SK-N-SH (cell line): ENCODE measurements around the gene PISD. TPM values are rescaled to one million over a fixed set of nuclear protein-coding genes. Genes with fewer than 3 reads are reported as not detected.

Source experiments
- CTCF ChIA-PET: fragments of 300-600, 350-600 bp; formaldehyde crosslinking; extraction: SDS; loops from one replicate; lab custom pipeline; 2021; lab: Yijun Ruan, JAX
- POLR2A ChIA-PET: fragments of 350-600 bp; sonication (Branson Sonifier 250); formaldehyde crosslinking; extraction: SDS; loops from one replicate; lab custom pipeline; 2020; ENCODE audit warnings: antibody characterized with exemption, inconsistent platforms; lab: Yijun Ruan, JAX
- DNase-seq: peaks from one replicate; pipeline ENCODE4 v3.0.0; 2012
- H2AFZ ChIP-seq: fragments of 200-600 bp; sonication (generic); 2 replicates; pipeline ENCODE4 v1.8.1; 2016; ENCODE audit warnings: antibody characterized with exemption, mild to moderate bottlenecking, low read depth
- H3F3A ChIP-seq: fragments of 200-600 bp; sonication (generic); replicated peaks from 2 replicates; pipeline ENCODE3; 2016; ENCODE audit warnings: antibody characterized with exemption, mild to moderate bottlenecking; ENCODE audit not compliant: insufficient read depth
- H3K27ac ChIP-seq, 2 experiments: fragments of 200-500 bp in 1 of 2; fragments of 200-600 bp in 1 of 2; sonication (Bioruptor generic) in 1 of 2; sonication (generic), shearing (Covaris generic) in 1 of 2; 2 replicates each; pipeline versions ENCODE4 v1.5.1 to v1.6.1; 2014 to 2016; ENCODE audit warnings: low read depth in 2 of 2, inconsistent platforms in 1 of 2, low read length in 1 of 2, mild to moderate bottlenecking in 1 of 2, mixed read lengths in 1 of 2
- H3K27me3 ChIP-seq: fragments of 200-600 bp; sonication (generic), shearing (Covaris generic); 2 replicates; pipeline ENCODE4 v1.6.1; 2016; ENCODE audit warnings: mixed run types; ENCODE audit not compliant: insufficient read depth
- H3K36me3 ChIP-seq, 2 experiments: fragments of 200-500 bp in 1 of 2; fragments of 200-600 bp in 1 of 2; sonication (Bioruptor generic) in 1 of 2; sonication (generic) in 1 of 2; replicated peaks in 1 of 2; 2 replicates each; pipeline versions ENCODE3 to v1.5.1; 2014 to 2016; ENCODE audit warnings: low read length in 1 of 2, mild to moderate bottlenecking in 1 of 2; ENCODE audit not compliant: insufficient read depth in 2 of 2, control insufficient read depth in 1 of 2
- H3K4me1 ChIP-seq, 2 experiments: fragments of 200-500 bp in 1 of 2; fragments of 200-600 bp in 1 of 2; sonication (Bioruptor generic) in 1 of 2; sonication (generic), shearing (Covaris generic) in 1 of 2; 2 replicates each; pipeline versions ENCODE4 v1.5.1 to v1.6.1; 2014 to 2016; ENCODE audit warnings: low read depth in 1 of 2, low read length in 1 of 2, mixed run types in 1 of 2; ENCODE audit not compliant: insufficient read depth in 2 of 2, control insufficient read depth in 1 of 2
- H3K4me2 ChIP-seq: fragments of 200-600 bp; sonication (generic), shearing (Covaris generic); 2 replicates; pipeline ENCODE4 v1.6.1; 2017; ENCODE audit warnings: mixed run types
- H3K4me3 ChIP-seq, 2 experiments: fragments of 200-500 bp in 1 of 2; fragments of 200-600 bp in 1 of 2; sonication (Bioruptor generic) in 1 of 2; sonication (generic), shearing (Covaris generic) in 1 of 2; 2 replicates each; pipeline versions ENCODE4 v1.5.1 to v1.8.1; 2014 to 2016; ENCODE audit warnings: low read depth in 2 of 2, inconsistent platforms in 1 of 2, low read length in 1 of 2, mild to moderate bottlenecking in 1 of 2, mixed read lengths in 1 of 2, moderate library complexity in 1 of 2
- H3K79me2 ChIP-seq: fragments of 200-600 bp; sonication (generic); 2 replicates; pipeline ENCODE4 v1.8.1; 2017; ENCODE audit warnings: mild to moderate bottlenecking; ENCODE audit not compliant: insufficient read depth
- H3K9ac ChIP-seq: fragments of 200-600 bp; sonication (generic); 2 replicates; pipeline ENCODE4 v1.6.1; 2017; ENCODE audit warnings: mixed run types
- H3K9me2 ChIP-seq: fragments of 200-600 bp; sonication (generic); 2 replicates; pipeline ENCODE4 v1.6.1; 2017; ENCODE audit warnings: mixed run types
- H3K9me3 ChIP-seq: fragments of 200-600 bp; sonication (generic); 2 replicates; pipeline ENCODE4 v1.6.1; 2017; ENCODE audit warnings: mixed run types, mild to moderate bottlenecking, moderate library complexity
- H4K20me1 ChIP-seq: fragments of 200-600 bp; sonication (generic); 2 replicates; pipeline ENCODE4 v1.6.1; 2017; ENCODE audit warnings: mild to moderate bottlenecking, mixed run types; ENCODE audit not compliant: insufficient read depth
- ELF1 ChIP-seq: IDR thresholded peaks from 2 replicates; pipeline ENCODE4 v1.4.0; 2012
- EP300 ChIP-seq, 2 experiments: IDR thresholded peaks; 2 replicates each; pipeline versions ENCODE4 v1.4.0 to v1.6.1; 2012; ENCODE audit warnings: borderline replicate concordance in 1 of 2, low read depth in 1 of 2, low read length in 1 of 2
- FOSL2 ChIP-seq: IDR thresholded peaks from 2 replicates; pipeline ENCODE4 v1.4.0; 2012; ENCODE audit warnings: low read depth, mild to moderate bottlenecking, moderate library complexity, borderline replicate concordance
- FOXM1 ChIP-seq: IDR thresholded peaks from 2 replicates; pipeline ENCODE4 v1.4.0; 2012; ENCODE audit warnings: low read depth, mild to moderate bottlenecking
- GABPA ChIP-seq: IDR thresholded peaks from 2 replicates; pipeline ENCODE4 v1.4.0; 2012; ENCODE audit warnings: low read depth, mild to moderate bottlenecking
- GATA2 ChIP-seq: sonication (generic); formaldehyde crosslinking; IDR thresholded peaks from 2 replicates; pipeline ENCODE4 v1.5.0; 2020; ENCODE audit warnings: mild to moderate bottlenecking, missing genetic modification reagents
- JUND ChIP-seq: IDR thresholded peaks from 2 replicates; pipeline ENCODE4 v1.4.0; 2012
- MXI1 ChIP-seq: IDR thresholded peaks from 2 replicates; pipeline ENCODE4 v1.6.1; 2012; ENCODE audit warnings: mild to moderate bottlenecking, low read depth, low read length, improper control_type of control experiment
- NFIC ChIP-seq: IDR thresholded peaks from 2 replicates; pipeline ENCODE4 v1.4.0; 2012; ENCODE audit warnings: borderline replicate concordance
- NRF1 ChIP-seq: IDR thresholded peaks from 2 replicates; pipeline ENCODE4 v1.6.1; 2012; ENCODE audit warnings: low read depth, mild to moderate bottlenecking, low read length
- POLR2AphosphoS5 ChIP-seq: IDR thresholded peaks from 2 replicates; pipeline ENCODE4 v1.6.1; 2012; ENCODE audit warnings: low read depth, low read length
- RAD21 ChIP-seq: IDR thresholded peaks from 2 replicates; pipeline ENCODE4 v1.6.1; 2012; ENCODE audit warnings: mild to moderate bottlenecking, low read length
- TCF12 ChIP-seq: IDR thresholded peaks from 2 replicates; pipeline ENCODE4 v1.4.0; 2012
- TEAD4 ChIP-seq: IDR thresholded peaks from 2 replicates; pipeline ENCODE4 v1.4.0; 2012; ENCODE audit warnings: mild to moderate bottlenecking, borderline replicate concordance; ENCODE audit not compliant: insufficient read depth
- WGBS: methylation state at CpG from one replicate; pipeline ENCODE4 v1.1.6; 2017; ENCODE audit warnings: low lambda C conversion rate; 5-methylcytosine and 5-hydroxymethylcytosine counted together
- polyA plus RNA-seq, 3 experiments: library from polyadenylated mRNA; depleted of rRNA; stranded (reverse); fragments of >200 nt; gene quantifications; 2 replicates each; pipeline ENCODE4 v1.2.3, GENCODE V29; 2012
- TF ChIP-seq, protein P1 (sequence below): IDR thresholded peaks from 2 replicates; pipeline ENCODE4; 2012
- TF ChIP-seq, protein P2 (sequence below): IDR thresholded peaks from 2 replicates; pipeline ENCODE4 v1.4.0; 2012; ENCODE audit warnings: low read depth
- TF ChIP-seq, protein P3 (sequence below): IDR thresholded peaks from 2 replicates; pipeline ENCODE4 v1.4.0; 2012; ENCODE audit warnings: low read depth, borderline replicate concordance

The PISD gene
- polyA plus RNA-seq, 1 of the 3 experiments (the other 2 are of a cell fraction), result 34.9 TPM

DNA sequence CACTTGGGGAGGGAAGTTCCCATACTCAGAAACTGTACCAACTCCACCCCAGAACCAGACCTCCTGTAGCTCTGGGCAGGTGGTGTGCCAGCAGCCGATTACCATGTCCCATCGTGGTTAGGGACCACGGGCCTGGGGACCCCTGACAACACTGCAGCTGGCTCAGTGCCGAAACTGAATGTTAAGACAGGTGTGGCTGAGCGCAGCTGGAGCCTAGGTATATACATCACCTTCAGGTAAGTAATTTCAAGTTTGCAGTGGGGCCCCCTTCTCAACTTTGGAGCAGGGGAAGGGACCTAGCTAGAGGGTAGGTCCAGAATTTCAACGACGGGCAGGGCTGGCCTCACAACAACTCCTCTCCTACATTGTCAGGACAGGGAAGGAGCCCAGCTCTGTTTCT is 20.7 kb upstream of the PISD start:
- H3K9ac ChIP-seq, result no peak overlapping the region
- POLR2A ChIA-PET, result no interaction called here
- peak overlapping the region; percentile 24 to 86 for H3K27ac ChIP-seq
- peaks cover 2 to 19% of the 10 kb centered on the region in 2 experiments; a peak in 3 of 4 replicates for H3K4me1 ChIP-seq
- no peak for DNase-seq
- no peaks in the 10 kb centered on the region for H3K9me2 ChIP-seq
- TF ChIP-seq NRF1 (no peak), GABPA (no peak), TEAD4 (no peak)
- TF ChIP-seq, all 33 proteins: peak for 0
- Histone ChIP-seq H3K27me3 (no peaks in the 10 kb centered on the region), H3K9me3 (no peaks in the 10 kb centered on the region), H3K4me3 (no peak overlapping the region), H4K20me1 (no peaks in the 10 kb centered on the region), H3F3A (peaks cover 45% of the 10 kb centered on the region), H2AFZ (no peak overlapping the region), H3K4me2 (no peak overlapping the region), H3K79me2 (no peaks in the 10 kb centered on the region), H3K36me3 (peaks cover 22 to 29% of the 10 kb centered on the region in 2 experiments)
- CTCF ChIA-PET, result interaction anchor here (1.4 kb wide), 1 partner anchor 17 kb away, joined by 7 read pairs; no protein-coding TSS in a partner anchor
- WGBS, result 94% methylated on average over 3 of the region's 7 CpGs

DNA sequence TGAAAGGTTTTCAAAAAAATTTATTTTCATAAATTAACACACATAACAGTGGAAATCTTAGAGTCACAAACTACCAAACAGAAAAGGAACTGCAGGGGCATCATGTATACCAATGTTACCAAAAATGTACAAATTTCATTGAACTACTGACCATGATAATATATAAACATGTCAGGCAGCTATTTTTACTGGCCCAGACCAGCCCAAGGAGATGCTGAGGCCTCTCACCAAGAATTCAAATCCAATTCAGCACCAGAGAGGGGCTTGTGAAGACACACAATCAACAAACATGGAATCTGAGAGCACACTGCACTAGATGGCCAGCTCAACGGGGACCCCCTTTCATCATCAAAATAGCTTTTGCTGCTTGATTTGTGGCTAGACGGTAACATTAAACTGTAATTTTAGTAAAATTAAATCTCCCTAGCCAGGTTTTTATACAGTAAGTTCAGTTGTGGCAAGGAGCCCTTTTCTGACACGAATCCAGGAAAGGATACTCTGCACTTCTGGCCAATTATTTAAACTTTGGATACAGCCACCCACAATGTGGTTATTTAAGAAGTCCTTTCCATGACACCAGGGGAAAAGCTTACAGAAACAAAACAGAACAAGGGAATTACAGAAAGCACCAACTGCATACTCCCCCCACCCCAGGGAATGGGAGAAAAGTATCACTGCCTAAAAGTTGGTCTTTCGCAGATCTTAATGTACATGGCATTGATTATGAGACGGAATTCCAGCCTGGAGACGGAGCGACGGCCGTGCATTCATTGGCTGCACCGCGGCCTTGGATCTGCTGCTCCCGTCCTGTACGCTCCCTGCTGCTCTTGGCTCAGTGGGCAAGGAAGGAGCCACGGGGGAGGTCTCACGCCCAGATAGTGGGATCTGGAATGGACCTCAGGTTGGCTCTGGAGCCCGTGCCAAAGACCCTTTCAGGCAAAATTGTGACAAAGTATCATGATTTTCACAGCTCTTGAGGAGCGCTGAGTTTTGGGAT is 19.6 kb upstream of the PISD start:
- Histone ChIP-seq H3K27ac (peak overlapping the region; percentile 60 to 86; a peak in 3 of 4 replicates), H3K9me3 (no peaks in the 10 kb centered on the region), H2AFZ (0 out of 2 replicates have a peak overlapping the region, but pooled peaks have one; percentile 14), H3K27me3 (no peaks in the 10 kb centered on the region), H3K79me2 (no peaks in the 10 kb centered on the region), H3K4me1 (peaks cover 2 to 19% of the 10 kb centered on the region in 2 experiments; a peak in 3 of 4 replicates), H3K36me3 (peaks cover 20 to 22% of the 10 kb centered on the region in 2 experiments), H3K4me2 (peak overlapping the region; percentile 57), H4K20me1 (no peaks in the 10 kb centered on the region), H3K4me3 (no peak overlapping the region), H3F3A (peaks cover 41% of the 10 kb centered on the region)
- 91% methylated on average over 17 of the region's 17 CpGs for WGBS
- CTCF ChIA-PET, result interaction anchor here (0.7 to 1.8 kb wide), 8 partner anchors 8 to 414 kb away, joined by 3 to 8 read pairs (median 3); no protein-coding TSS in a partner anchor
- 0 out of 2 replicates have a peak, but pooled peaks have one; percentile 26 for TF ChIP-seq FOXM1
- TF ChIP-seq, protein P1, sequence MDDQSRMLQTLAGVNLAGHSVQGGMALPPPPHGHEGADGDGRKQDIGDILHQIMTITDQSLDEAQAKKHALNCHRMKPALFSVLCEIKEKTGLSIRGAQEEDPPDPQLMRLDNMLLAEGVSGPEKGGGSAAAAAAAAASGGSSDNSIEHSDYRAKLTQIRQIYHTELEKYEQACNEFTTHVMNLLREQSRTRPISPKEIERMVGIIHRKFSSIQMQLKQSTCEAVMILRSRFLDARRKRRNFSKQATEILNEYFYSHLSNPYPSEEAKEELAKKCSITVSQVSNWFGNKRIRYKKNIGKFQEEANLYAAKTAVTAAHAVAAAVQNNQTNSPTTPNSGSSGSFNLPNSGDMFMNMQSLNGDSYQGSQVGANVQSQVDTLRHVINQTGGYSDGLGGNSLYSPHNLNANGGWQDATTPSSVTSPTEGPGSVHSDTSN, result peak; percentile 16; the same call in 1 of the 2 replicates
- no peak for TF ChIP-seq MXI1
- TF ChIP-seq, all 33 proteins: peak for 2
- DNase-seq, result no peak
- POLR2A ChIA-PET, result no interaction called here
- Histone ChIP-seq H3K9ac (peak overlapping the region; percentile 34; the same call in 1 of the 2 replicates), H3K9me2 (no peaks in the 10 kb centered on the region)

DNA sequence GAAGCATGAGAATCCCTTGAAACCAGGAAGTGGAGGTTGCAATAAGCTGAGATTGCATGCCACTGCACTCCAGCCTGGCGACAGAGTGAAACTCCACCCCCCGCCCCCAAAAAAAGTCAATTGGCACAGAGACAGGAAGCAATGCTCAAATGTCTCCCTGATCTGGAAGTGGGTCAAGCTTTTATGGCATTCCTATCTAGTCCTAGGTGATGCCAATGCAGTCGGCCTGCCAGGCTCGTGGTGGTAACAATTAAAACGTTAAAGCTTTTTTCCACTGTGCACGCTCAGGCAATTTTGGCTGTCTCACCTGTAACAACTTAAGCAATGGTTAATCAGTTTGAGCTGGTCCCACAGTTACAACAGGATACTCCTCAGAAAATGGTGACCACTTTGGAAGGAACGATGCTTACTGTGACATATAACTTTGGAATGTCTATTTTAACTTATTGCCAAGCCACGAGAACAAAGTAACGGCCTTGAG is 18.9 kb upstream of the PISD start:
- DNase-seq, result no peak
- Histone ChIP-seq H3K4me2 (peak overlapping the region; percentile 57), H3K9me2 (no peaks in the 10 kb centered on the region)

More for the DNA sequence above, 18.9 kb upstream of the PISD start:
- Histone ChIP-seq H3F3A (peaks cover 41% of the 10 kb centered on the region), H3K9ac (peak overlapping the region; percentile 34; the same call in 1 of the 2 replicates), H3K4me1 (peaks cover 2 to 19% of the 10 kb centered on the region in 2 experiments; a peak in 3 of 4 replicates), H3K36me3 (peaks cover 14 to 22% of the 10 kb centered on the region in 2 experiments), H3K27ac (peak overlapping the region; percentile 60 to 86; a peak in 3 of 4 replicates), H2AFZ (no peak overlapping the region; the same call in 1 of the 2 replicates), H4K20me1 (no peaks in the 10 kb centered on the region), H3K27me3 (no peaks in the 10 kb centered on the region), H3K9me3 (no peaks in the 10 kb centered on the region), H3K79me2 (no peaks in the 10 kb centered on the region), H3K4me3 (no peak overlapping the region)
- ChIA-PET POLR2A (no interaction called here), CTCF (interaction anchor here (0.7 to 1.8 kb wide), 5 partner anchors 9 to 290 kb away, joined by 3 to 8 read pairs (median 3); no protein-coding TSS in a partner anchor)
- WGBS, result 39% methylated on average over 9 of the region's 9 CpGs
- no peak; the same call in 1 of the 2 replicates for TF ChIP-seq NFIC
- TF ChIP-seq JUND, result peak; percentile 47; the same call in 1 of the 2 replicates
- TF ChIP-seq GATA2 (CRISPR knock-in tag), result no peak
- TF ChIP-seq, protein P2, sequence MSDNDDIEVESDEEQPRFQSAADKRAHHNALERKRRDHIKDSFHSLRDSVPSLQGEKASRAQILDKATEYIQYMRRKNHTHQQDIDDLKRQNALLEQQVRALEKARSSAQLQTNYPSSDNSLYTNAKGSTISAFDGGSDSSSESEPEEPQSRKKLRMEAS, result 0 out of 2 replicates have a peak, but pooled peaks have one; percentile 0
- TF ChIP-seq TCF12, result 0 out of 2 replicates have a peak, but pooled peaks have one; percentile 28
- TF ChIP-seq EP300 (IDR thresholded peaks at IDR 0.05; ENCODE audit: borderline replicate concordance in 1 of 2, low read depth in 1 of 2, low read length in 1 of 2), result peak in 1 of 2 experiments; percentile 33; a peak in 1 of 4 replicates
- TF ChIP-seq POLR2AphosphoS5, result no peak
- TF ChIP-seq, protein P3, sequence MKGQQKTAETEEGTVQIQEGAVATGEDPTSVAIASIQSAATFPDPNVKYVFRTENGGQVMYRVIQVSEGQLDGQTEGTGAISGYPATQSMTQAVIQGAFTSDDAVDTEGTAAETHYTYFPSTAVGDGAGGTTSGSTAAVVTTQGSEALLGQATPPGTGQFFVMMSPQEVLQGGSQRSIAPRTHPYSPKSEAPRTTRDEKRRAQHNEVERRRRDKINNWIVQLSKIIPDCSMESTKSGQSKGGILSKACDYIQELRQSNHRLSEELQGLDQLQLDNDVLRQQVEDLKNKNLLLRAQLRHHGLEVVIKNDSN, result no peak
- peak; percentile 48; the same call in 1 of the 2 replicates for TF ChIP-seq ELF1
- TF ChIP-seq FOXM1, result 0 out of 2 replicates have a peak, but pooled peaks have one; percentile 33
- TF ChIP-seq RAD21, result no peak
- peak; percentile 46; the same call in 1 of the 2 replicates for TF ChIP-seq FOSL2
